GM19397 (cell line): ENCODE data around the gene MRRF.
A peak's percentile ranks its signal among the peaks of the same experiment; 100 is the strongest.

ENCODE experiments used
- ATAC-seq: cut with Tn5 transposase; IDR thresholded peaks from one replicate; pipeline ENCODE4 v1.9.1; 2021; ENCODE audit warnings: mild to moderate bottlenecking, moderate library complexity; ENCODE audit not compliant: unreplicated experiment

The MRRF gene

DNA sequence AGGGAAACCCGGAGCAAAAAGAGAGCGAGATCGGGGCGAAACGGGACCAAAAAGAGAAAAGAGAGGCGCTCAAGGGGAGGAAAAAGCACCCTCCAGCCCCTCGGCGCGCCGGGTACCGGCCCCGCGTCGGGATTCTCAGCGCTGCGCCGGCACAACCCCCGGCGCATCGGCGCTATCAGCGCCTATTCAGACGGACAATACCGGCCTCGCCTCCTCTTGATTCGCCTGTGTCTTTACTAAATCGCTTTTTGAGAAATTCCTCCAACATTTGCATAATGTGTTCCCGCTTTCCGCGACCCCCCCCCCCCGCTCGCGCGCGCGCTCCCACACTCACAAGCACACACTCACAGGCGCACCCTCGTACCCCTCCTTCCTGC is 36.5 kb upstream of the MRRF start:
- ATAC-seq, result no peak

- ATAC-seq, result no peak
Measured at GRCh38 chr9:122228568-122229484, 35.9 kb upstream of the MRRF start, which contains the start of gene LHX6. Gene LHX6 (minus strand): TSS chr9:122228957. CDS start chr9:122228740, 217 bp downstream.

GRCh38 chr9:122229485-122229837 is 35.2 kb upstream of the MRRF start:
- ATAC-seq, result no peak

DNA sequence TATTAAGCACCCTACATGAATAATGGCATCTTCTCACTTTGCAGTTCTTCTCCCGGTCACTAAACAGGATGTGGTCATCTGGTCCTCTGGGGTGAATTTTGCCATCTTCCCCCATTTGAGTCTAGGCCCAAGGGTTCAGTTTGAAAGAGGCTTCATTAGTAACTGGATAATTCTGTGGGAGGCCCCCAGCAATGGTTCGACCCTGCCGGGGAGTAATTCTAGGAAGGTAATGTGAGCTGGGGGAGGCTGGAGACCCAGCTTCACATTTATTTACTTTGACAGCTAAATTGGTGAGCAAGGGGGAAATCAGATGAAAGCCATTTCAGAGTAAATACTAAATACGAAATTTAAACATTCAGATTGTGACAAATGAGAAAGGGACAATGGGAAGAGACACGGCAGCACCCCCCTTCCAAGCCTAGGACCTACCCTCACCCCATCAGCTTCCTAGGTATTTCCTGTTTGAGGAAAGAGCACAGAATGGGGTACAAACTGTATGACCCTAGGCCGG is 31.8 kb upstream of the MRRF start:
- ATAC-seq, result no peak

- no peak for ATAC-seq
Measured at GRCh38 chr9:122234022-122234748, 30.5 kb upstream of the MRRF start.

- ATAC-seq, result no peak
Measured at GRCh38 chr9:122236681-122237080, 28.0 kb upstream of the MRRF start.

DNA sequence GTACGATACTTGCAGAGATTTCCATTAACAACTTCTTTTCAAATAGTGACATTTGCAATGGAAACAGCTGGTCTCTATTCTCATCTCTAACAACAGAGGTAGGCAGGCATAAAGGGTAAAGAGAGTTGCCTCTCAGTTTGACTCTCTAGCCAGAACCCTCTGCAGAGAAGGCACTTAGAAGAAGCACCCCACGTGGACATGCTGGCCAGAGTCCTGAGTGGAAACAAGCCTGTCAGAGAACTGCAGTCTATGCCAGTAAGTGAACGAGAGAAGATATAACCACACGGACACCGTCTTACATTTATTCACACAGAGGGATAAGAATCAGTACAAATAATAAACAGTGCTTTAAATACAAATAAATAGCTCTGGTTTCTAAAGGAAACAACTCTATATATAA is 25.0 kb upstream of the MRRF start:
- ATAC-seq, result no peak

GRCh38 chr9:122244349-122244748 is 20.3 kb upstream of the MRRF start:
- no peak for ATAC-seq

GRCh38 chr9:122246666-122247065 is 18.0 kb upstream of the MRRF start:
- ATAC-seq, result no peak

GRCh38 chr9:122248448-122248865 is 16.2 kb upstream of the MRRF start:
- ATAC-seq, result no peak

- no peak for ATAC-seq
Measured at GRCh38 chr9:122251351-122251750, 13.3 kb upstream of the MRRF start.

DNA sequence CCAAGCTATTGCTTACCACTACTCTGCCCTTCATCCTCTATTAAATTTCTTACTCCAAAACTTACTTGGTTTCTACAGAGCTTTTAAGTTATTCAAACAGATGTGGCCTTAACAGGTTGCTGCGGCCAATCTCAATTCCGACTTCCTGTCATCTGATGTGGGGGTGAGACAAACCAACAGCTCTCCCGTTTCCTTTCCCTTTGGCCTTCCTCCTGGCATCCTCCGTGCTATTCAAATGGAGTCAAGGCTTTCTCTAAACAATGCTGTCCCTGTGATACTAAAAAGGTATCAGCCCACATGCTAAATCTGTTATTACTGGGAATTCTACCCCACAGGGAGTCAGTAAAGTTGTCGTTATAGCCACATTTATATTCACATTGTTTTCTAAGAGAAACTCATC is 11.9 kb upstream of the MRRF start:
- ATAC-seq, result no peak

GRCh38 chr9:122254761-122255160 is 9.9 kb upstream of the MRRF start:
- no peak for ATAC-seq

DNA sequence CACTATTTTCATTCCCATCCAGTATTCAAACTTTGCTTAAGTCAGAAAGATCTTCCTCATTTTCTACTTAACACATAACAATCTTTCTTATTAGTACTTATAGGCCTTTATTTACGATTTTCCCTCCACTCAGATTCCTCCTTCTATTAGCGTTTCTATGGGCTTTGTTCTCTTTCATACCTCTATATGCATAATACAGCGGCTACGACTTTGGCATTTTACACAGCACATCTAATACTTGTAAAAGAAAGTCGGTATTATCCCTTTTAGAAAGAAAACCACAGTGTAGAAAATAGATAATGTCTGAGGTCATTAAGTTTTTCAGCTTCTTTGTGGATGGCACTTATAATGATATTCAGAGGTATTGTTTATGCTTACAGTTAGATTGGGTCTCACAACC is 8.5 kb upstream of the MRRF start:
- ATAC-seq, result no peak

DNA sequence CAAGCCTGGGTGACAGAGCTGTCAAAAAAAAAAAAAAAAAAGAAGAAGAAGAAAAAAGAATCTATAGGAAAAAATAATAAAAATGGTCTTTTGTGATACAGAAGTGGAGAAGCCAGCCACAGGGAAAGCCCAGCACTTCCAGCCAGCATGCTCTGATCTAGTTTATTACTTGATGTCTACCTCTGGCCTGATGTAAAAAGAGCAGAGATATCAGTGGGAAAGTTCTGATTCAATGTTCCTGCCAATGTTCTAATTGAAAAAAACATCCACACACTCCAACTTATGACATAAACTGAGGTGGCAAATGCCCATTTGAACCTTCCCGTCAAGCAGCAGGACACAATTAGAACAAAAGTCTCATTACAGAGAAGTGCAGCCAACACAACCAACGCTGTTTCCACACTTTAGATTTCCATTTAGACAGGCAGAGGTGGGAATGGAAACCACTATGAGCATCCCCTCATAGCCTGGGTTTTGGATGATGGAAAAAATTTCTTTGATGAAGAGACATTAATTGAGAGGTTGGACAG is 5.7 kb upstream of the MRRF start:
- no peak for ATAC-seq

DNA sequence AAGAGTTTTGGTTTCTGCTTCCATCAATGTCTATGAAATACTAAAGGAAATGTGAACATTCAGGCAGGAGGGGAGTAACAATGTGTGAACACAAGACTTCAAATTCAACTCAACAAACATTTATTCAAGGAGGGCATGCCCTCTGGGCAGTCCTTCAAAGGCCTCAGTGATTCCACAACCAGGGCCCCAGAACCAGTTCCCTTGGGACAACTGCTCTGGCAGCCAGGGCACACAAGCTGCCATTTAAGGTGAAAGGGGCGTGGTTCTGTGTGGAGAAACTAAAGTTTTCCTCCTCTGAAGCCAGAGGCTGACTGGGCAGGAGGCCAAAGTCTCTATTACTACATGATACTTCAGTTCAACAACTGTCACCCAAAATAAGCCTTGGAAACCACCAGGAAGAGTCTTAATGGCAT is 3.2 kb upstream of the MRRF start:
- no peak for ATAC-seq

GRCh38 chr9:122262073-122262472 is 2.6 kb upstream of the MRRF start:
- no peak for ATAC-seq

DNA sequence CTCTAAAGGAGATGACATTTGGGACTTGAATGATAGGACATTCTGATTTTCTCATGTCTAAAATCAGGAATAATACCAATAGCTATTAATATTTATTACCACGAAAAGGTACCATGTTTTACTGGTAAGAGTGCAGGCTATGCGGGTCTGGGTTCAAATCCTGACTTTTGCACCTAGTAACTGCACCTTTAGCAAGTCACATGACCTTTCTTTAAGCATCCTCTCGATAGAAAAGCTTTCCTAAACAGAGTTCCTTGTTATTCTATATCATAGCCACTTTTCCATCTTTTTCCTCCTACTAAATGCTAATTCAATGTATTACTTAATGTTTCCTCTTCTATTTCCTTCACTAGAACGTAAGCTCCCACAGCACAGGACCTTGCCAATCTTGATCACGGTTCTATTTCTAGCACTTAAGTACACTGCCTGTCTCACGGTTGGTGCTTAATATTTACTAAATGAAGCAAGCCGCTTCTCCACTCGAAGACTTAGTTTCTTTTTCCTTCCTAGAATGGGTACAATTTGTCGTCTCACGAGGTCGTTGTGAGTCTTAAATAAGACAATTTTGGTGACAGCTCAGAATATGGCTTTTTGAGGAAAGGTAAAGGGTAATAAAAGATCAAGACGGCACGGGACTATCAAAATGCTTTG is 858 bp upstream of the MRRF start:
- no peak for ATAC-seq

GRCh38 chr9:122265149-122265915 is 650 bp downstream of the MRRF start:
- peak; percentile 29 for ATAC-seq

- ATAC-seq, result no peak
Measured at GRCh38 chr9:122268041-122268814, 3.5 kb downstream of the MRRF start.
